Activated naive CD4-positive, alpha-beta T cell treated with anti-CD3 and anti-CD28 coated beads for 36 hours (primary cell): Measurements from ENCODE around the gene PRCD. TPM values are rescaled to one million over a fixed set of nuclear protein-coding genes. Genes with fewer than 3 reads are reported as not detected.

Experiments used
- CTCF ChIA-PET: fragments of 350-600 bp; sonication (Branson Sonifier 250); formaldehyde crosslinking; loops from one replicate; lab custom pipeline; 2021; ENCODE audit warnings: antibody characterized with exemption; lab: Charles Lee
- DNase-seq: peaks from one replicate; pipeline ENCODE4 v3.0.0-alpha.2; 2020
- H3K27ac Mint-ChIP-seq: one replicate; pipeline ENCODE4 v1.8.0; 2021; ENCODE audit warnings: mild to moderate bottlenecking, mixed read lengths
- H3K27me3 Mint-ChIP-seq: one replicate; pipeline ENCODE4 v1.8.0; 2021; ENCODE audit warnings: low read depth, mixed read lengths
- H3K36me3 Mint-ChIP-seq: one replicate; pipeline ENCODE4 v1.8.0; 2021; ENCODE audit warnings: low read depth, mixed read lengths
- H3K4me1 Mint-ChIP-seq: one replicate; pipeline ENCODE4 v1.8.0; 2021; ENCODE audit warnings: low read depth, mixed read lengths
- H3K4me3 Mint-ChIP-seq: one replicate; pipeline ENCODE4 v1.8.0; 2021; ENCODE audit warnings: mild to moderate bottlenecking, moderate library complexity, mixed read lengths
- H3K9me3 Mint-ChIP-seq: one replicate; pipeline ENCODE4 v1.8.0; 2021; ENCODE audit warnings: mixed read lengths
- intact Hi-C: fragments of 100-400 bp; cut with micrococcal nuclease; formaldehyde crosslinking; loops from one replicate; pipeline ENCODE4 v1.15.1; 2023
- total RNA-seq, 2 experiments: library from RNA; stranded (reverse); gene quantifications; one replicate each; pipeline ENCODE4 v1.2.3, GENCODE V29; 2021

Gene PRCD
- total RNA-seq, 2 experiments from 2014 or later: not detected

DNA sequence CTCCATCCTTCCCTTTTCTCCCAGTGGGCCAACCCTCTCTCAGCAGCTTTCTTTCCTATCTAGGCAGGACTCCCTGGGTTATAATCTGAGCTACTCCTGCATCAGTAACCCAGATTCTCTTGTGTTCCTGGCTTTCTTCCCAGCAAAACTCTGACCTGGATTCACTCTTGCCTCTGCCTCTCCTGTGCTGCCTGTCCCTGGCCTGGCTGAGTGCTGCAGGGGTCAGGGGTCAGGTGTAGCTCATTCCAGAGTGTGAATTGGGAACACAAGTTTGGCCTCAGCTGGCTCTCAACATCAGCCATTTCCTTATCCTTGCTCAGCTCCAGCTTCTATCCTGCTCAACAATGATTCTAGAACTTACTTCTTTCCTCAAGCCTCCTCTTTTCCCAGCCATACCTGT is 48.3 kb downstream of the PRCD start:
- Mint-ChIP-seq H3K4me3 (no peak overlapping the region), H3K36me3 (peaks cover 2% of the 10 kb centered on the region), H3K27ac (no peak overlapping the region), H3K4me1 (peaks cover 8% of the 10 kb centered on the region), H3K9me3 (no peaks in the 10 kb centered on the region), H3K27me3 (peaks cover 41% of the 10 kb centered on the region)
- intact Hi-C loops: no loop called here
- CTCF ChIA-PET: interaction anchor here (0.7 to 1.2 kb wide), 5 partner anchors 11 to 37 kb away, joined by 3 to 5 read pairs (median 4); no protein-coding TSS in a partner anchor
- DNase-seq: no peak

DNA sequence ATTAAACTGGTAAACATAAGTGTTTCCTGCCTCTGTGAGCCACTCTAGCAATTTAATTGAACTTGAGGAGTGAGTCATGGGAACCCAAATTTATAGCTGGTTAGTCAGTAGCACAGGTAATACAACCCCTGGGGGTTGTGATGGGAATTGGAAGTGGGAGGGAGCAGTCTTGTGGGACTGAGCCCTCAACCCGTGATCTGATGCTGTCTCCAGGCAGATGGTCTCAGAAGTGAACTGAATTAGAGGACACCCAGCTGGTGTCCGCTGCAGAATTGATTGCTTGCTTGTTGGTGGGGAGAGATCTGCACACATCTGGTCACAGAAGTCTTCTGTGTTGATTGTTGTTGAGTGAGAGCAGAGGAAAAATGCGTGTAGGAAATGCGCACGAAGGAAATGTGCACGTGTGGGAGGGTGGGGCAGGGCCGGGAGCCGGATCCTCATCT is 53.6 kb downstream of the PRCD start:
- H3K27me3 Mint-ChIP-seq: peaks cover 11% of the 10 kb centered on the region
- H3K9me3 Mint-ChIP-seq: no peaks in the 10 kb centered on the region
- no peak overlapping the region for H3K27ac Mint-ChIP-seq
- no peaks in the 10 kb centered on the region for H3K4me1 Mint-ChIP-seq
- DNase-seq: no peak
- H3K36me3 Mint-ChIP-seq: peaks cover 2% of the 10 kb centered on the region
- intact Hi-C loops: no loop called here
- H3K4me3 Mint-ChIP-seq: no peak overlapping the region
- CTCF ChIA-PET: no interaction called here

DNA sequence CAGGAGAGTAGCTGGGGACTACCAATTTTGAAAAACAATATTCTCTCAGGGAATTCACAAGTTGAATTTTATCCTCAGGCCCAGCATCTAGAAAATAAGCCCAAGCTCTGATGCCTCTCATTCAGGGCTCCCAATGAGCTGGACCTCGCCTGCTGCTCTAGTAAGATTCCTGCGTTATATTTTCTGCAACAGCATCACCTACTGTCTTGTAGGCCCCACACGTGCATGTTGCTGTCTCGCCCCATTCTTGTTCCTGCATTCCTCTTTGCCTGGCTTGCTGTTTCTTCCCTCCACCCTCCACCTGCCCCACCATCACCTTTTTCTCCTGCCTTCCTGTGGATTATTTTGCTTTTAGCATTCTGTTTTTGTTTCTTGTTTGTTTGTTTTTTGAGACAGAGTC is 54.1 kb downstream of the PRCD start:
- CTCF ChIA-PET: interaction anchor here (0.6 kb wide), 1 partner anchor 71 kb away, joined by 3 read pairs; no protein-coding TSS in a partner anchor

GRCh38 chr17:76594690-76595089 is 54.8 kb downstream of the PRCD start:
- H3K27ac Mint-ChIP-seq: no peak overlapping the region
- H3K9me3 Mint-ChIP-seq: no peaks in the 10 kb centered on the region
- no peaks in the 10 kb centered on the region for H3K4me1 Mint-ChIP-seq
- H3K4me3 Mint-ChIP-seq: no peak overlapping the region
- no peak for DNase-seq
- no peaks in the 10 kb centered on the region for H3K36me3 Mint-ChIP-seq
- peaks cover 3% of the 10 kb centered on the region for H3K27me3 Mint-ChIP-seq
- intact Hi-C loops: no loop called here
- CTCF ChIA-PET: interaction anchor here (1.1 kb wide), 1 partner anchor 28 kb away, joined by 3 read pairs; no protein-coding TSS in a partner anchor

More for the DNA sequence above, 54.1 kb downstream of the PRCD start:
- Mint-ChIP-seq H3K27ac (no peak overlapping the region), H3K4me1 (no peaks in the 10 kb centered on the region), H3K9me3 (no peaks in the 10 kb centered on the region), H3K4me3 (no peak overlapping the region), H3K36me3 (peaks cover 2% of the 10 kb centered on the region), H3K27me3 (peaks cover 7% of the 10 kb centered on the region)
- DNase-seq: no peak
- intact Hi-C loops: no loop called here

Other genes starting within 250 kb of the PRCD start
- under 1 TPM; 0.52 TPM for gene QRICH2, start 231.8 kb upstream of the PRCD start, total RNA-seq
- 10 to 100 TPM; 30.1 to 33.3 TPM for gene PRPSAP1, start 186.1 kb upstream of the PRCD start, total RNA-seq
- gene SPHK1, start 155.4 kb upstream of the PRCD start, total RNA-seq: 1 to 10 TPM; 9.0 to 9.2 TPM
- gene UBE2O, start 86.9 kb upstream of the PRCD start, total RNA-seq: 10 to 100 TPM; 18.8 TPM
- not detected for gene AANAT, start 72.4 kb upstream of the PRCD start, total RNA-seq
- gene RHBDF2, start 38.6 kb upstream of the PRCD start, total RNA-seq: 10 to 100 TPM; 13.3 to 13.4 TPM
- not detected for gene CYGB, start 2.3 kb upstream of the PRCD start, total RNA-seq
- not detected for gene ST6GALNAC2, start 45.8 kb downstream of the PRCD start, total RNA-seq
- 1 to 10 TPM; 1.1 to 1.3 TPM for gene ST6GALNAC1, start 103.7 kb downstream of the PRCD start, total RNA-seq
- gene MXRA7, start 170.9 kb downstream of the PRCD start, total RNA-seq: 1 to 10 TPM; 3.8 to 4.2 TPM
- 10 to 100 TPM; 33.0 to 33.6 TPM for gene JMJD6, start 186.6 kb downstream of the PRCD start, total RNA-seq
- gene METTL23, start 186.8 kb downstream of the PRCD start, total RNA-seq: 10 to 100 TPM; 18.9 to 20.0 TPM
- gene SRSF2, start 197.3 kb downstream of the PRCD start, total RNA-seq: 100 to 1,000 TPM; 241 to 263 TPM
- gene MFSD11, start 198.1 kb downstream of the PRCD start, total RNA-seq: 10 to 100 TPM; 15.0 to 15.8 TPM